KMS-11 (cell line): ENCODE results near the gene DRC1.

Experiments used
- H2AFZ ChIP-seq: fragments of 200-600 bp; sonication (generic); 2 replicates; pipeline ENCODE4 v1.6.1; 2016; ENCODE audit warnings: antibody characterized with exemption, mixed run types, low read depth
- H3K27ac ChIP-seq: fragments of 200-600 bp; sonication (generic); 2 replicates; pipeline ENCODE4 v1.6.1; 2016; ENCODE audit warnings: mild to moderate bottlenecking, mixed run types
- H3K27me3 ChIP-seq: fragments of 200-600 bp; sonication (generic); 2 replicates; pipeline ENCODE4 v1.6.1; 2017; ENCODE audit warnings: mild to moderate bottlenecking, low read depth, mixed run types, moderate library complexity; ENCODE audit not compliant: insufficient read depth
- H3K36me3 ChIP-seq: fragments of 200-600 bp; sonication (generic); 2 replicates; pipeline ENCODE4 v1.6.1; 2017; ENCODE audit warnings: mild to moderate bottlenecking, mixed run types; ENCODE audit not compliant: insufficient read depth
- H3K4me1 ChIP-seq: fragments of 200-600 bp; sonication (generic); 2 replicates; pipeline ENCODE4 v1.6.1; 2016; ENCODE audit warnings: mild to moderate bottlenecking, low read depth, mixed run types; ENCODE audit not compliant: poor library complexity, severe bottlenecking
- H3K4me2 ChIP-seq: fragments of 200-600 bp; sonication (generic); 2 replicates; pipeline ENCODE4 v1.7.0; 2016; ENCODE audit warnings: mild to moderate bottlenecking, mixed run types
- H3K4me3 ChIP-seq: fragments of 200-600 bp; sonication (generic); IDR thresholded peaks from 2 replicates; pipeline ENCODE4 v1.6.1; 2017; ENCODE audit warnings: low read depth, low read length, mixed read lengths; ENCODE audit not compliant: insufficient read depth
- H3K79me2 ChIP-seq: fragments of 200-600 bp; sonication (generic); 2 replicates; pipeline ENCODE4 v1.6.1; 2016; ENCODE audit warnings: low read depth, mixed run types; ENCODE audit not compliant: insufficient read depth
- H3K9ac ChIP-seq: fragments of 200-600 bp; sonication (generic); 2 replicates; pipeline ENCODE4 v1.6.1; 2016; ENCODE audit warnings: mild to moderate bottlenecking, mixed run types
- H4K20me1 ChIP-seq: fragments of 200-600 bp; sonication (generic); 2 replicates; pipeline ENCODE4 v1.6.1; 2016; ENCODE audit warnings: mild to moderate bottlenecking, mixed run types; ENCODE audit not compliant: insufficient read depth
- TF ChIP-seq, protein P1 (sequence below): fragments of 200-600 bp; sonication (generic); conservative IDR thresholded peaks from 2 replicates; pipeline ENCODE4 v1.6.1; 2017; ENCODE audit warnings: low read depth, mild to moderate bottlenecking, antibody characterized with exemption, low read length, moderate library complexity, mixed read lengths

The DRC1 gene

DNA sequence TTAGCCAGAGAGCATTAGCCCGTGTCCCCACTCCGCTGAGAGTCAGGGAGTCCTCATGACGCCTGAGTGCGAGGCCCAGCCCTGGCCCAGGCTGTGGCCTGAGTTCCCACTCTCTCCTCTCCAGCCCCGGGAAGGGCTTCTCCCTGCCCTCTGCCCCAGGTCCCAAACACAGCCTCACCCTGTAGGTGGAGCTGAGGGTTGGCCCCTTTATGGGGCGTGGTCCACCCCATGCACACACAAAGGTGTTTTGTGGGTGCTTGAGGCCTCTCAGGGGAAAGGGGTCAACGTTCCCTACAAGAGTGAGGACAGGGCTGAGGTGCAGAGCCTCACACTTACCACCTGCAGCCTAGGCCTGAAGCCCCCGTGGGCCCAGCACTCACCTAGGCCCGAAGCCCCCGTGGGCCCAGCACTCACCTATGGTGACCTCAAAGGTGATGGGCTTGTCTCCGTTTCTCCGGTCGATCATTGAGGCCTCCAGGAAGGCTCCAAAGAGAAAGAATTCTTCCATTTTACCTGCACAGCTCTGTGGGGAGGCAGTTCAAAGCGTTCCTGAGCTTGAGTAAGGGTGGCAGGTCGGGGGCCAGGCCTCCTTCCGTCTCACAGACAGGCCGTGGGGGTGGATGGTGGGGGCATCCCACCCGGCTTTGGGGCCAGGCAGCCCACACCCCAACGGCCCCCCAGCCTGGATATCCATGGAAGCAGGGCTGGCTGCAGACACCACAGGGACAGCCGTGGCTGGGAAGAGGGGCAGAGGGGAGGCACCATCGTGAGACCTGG is 78.3 kb downstream of the DRC1 start:
- no peaks in the 10 kb centered on the region for H3K79me2 ChIP-seq
- H3K9ac ChIP-seq, result no peak overlapping the region
- H3K27ac ChIP-seq, result no peak overlapping the region
- no peaks in the 10 kb centered on the region for H4K20me1 ChIP-seq
- no peaks in the 10 kb centered on the region for H3K36me3 ChIP-seq
- no peaks in the 10 kb centered on the region for H3K27me3 ChIP-seq
- H3K4me2 ChIP-seq, result no peak overlapping the region
- no peaks in the 10 kb centered on the region for H3K4me1 ChIP-seq
- TF ChIP-seq, protein P1, sequence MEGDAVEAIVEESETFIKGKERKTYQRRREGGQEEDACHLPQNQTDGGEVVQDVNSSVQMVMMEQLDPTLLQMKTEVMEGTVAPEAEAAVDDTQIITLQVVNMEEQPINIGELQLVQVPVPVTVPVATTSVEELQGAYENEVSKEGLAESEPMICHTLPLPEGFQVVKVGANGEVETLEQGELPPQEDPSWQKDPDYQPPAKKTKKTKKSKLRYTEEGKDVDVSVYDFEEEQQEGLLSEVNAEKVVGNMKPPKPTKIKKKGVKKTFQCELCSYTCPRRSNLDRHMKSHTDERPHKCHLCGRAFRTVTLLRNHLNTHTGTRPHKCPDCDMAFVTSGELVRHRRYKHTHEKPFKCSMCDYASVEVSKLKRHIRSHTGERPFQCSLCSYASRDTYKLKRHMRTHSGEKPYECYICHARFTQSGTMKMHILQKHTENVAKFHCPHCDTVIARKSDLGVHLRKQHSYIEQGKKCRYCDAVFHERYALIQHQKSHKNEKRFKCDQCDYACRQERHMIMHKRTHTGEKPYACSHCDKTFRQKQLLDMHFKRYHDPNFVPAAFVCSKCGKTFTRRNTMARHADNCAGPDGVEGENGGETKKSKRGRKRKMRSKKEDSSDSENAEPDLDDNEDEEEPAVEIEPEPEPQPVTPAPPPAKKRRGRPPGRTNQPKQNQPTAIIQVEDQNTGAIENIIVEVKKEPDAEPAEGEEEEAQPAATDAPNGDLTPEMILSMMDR, result no peak
- H3K4me3 ChIP-seq, result no peak overlapping the region
- no peak overlapping the region for H2AFZ ChIP-seq

DNA sequence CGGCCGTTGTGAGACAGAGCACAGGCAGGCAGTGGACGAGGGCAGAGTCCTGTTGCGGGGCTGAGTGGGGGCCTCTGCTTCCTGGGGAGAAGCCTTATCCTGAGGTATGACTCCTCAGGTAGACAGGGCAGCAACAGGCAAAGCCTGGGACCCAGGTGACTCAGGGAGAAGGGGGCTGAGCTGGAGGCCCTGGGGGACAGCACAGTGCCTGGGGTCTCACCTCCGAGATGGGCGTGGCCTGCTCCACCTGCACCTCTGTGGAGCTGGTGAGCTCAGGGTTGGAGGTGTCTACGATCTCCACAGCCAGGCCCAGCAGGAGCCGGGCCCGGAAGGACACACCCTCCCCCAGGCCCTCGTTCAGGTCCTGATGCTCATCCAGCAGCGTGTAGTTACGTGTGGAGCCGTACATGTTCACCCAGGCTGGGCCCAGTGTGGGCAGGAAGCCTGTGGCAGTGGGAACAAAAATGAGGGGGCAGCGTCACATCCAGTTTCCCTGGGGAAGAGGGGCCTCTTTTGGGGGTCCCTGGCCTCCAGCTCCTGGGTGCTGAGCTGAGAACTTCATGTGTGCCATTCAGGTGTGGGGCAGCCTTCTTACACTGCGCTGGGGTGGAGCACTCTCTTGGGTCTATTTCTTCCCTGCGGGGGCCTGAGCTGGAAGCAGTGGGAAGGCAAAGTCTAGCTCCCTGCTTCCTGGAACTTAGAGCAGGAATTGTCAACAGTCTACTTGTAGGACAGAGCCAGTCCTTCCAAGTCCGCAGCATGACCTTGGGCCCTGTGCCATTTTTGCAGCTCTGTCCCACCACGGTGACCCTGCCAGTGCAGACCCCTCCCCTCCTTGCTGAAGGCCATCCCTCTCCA is 79.1 kb downstream of the DRC1 start:
- TF ChIP-seq, protein P1, result no peak
- no peaks in the 10 kb centered on the region for H3K27me3 ChIP-seq
- H3K4me3 ChIP-seq, result no peak overlapping the region

DNA sequence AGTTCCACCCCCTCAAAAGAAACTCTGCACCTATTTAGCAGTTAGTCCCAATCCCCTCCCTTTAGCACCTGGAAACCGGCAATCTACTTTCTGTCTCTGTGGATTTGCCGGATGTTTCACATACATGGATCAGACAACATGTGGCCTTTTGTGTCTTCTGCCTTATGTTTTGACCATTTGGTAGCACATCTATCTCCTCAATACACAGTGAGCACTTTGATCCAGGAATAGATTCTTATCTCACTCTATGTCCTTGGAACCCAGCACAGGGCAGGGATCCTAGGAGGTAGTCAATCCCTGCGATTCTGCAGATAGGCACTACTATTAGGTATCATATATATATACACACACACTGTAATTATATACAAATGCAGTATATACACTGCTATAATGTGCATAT is 80.0 kb downstream of the DRC1 start:
- Histone ChIP-seq H3K4me2 (no peak overlapping the region), H3K79me2 (no peaks in the 10 kb centered on the region), H3K4me3 (no peak overlapping the region), H2AFZ (no peak overlapping the region), H3K4me1 (no peaks in the 10 kb centered on the region), H3K36me3 (no peaks in the 10 kb centered on the region), H3K27me3 (no peaks in the 10 kb centered on the region), H3K27ac (no peak overlapping the region), H3K9ac (no peak overlapping the region), H4K20me1 (no peaks in the 10 kb centered on the region)
- TF ChIP-seq, protein P1, result no peak

More for the DNA sequence above, 79.1 kb downstream of the DRC1 start:
- no peaks in the 10 kb centered on the region for H4K20me1 ChIP-seq
- H3K36me3 ChIP-seq, result no peaks in the 10 kb centered on the region
- no peaks in the 10 kb centered on the region for H3K4me1 ChIP-seq
- no peaks in the 10 kb centered on the region for H3K79me2 ChIP-seq
- no peak overlapping the region for H2AFZ ChIP-seq
- no peak overlapping the region for H3K27ac ChIP-seq
- no peak overlapping the region for H3K4me2 ChIP-seq
- H3K9ac ChIP-seq, result no peak overlapping the region

DNA sequence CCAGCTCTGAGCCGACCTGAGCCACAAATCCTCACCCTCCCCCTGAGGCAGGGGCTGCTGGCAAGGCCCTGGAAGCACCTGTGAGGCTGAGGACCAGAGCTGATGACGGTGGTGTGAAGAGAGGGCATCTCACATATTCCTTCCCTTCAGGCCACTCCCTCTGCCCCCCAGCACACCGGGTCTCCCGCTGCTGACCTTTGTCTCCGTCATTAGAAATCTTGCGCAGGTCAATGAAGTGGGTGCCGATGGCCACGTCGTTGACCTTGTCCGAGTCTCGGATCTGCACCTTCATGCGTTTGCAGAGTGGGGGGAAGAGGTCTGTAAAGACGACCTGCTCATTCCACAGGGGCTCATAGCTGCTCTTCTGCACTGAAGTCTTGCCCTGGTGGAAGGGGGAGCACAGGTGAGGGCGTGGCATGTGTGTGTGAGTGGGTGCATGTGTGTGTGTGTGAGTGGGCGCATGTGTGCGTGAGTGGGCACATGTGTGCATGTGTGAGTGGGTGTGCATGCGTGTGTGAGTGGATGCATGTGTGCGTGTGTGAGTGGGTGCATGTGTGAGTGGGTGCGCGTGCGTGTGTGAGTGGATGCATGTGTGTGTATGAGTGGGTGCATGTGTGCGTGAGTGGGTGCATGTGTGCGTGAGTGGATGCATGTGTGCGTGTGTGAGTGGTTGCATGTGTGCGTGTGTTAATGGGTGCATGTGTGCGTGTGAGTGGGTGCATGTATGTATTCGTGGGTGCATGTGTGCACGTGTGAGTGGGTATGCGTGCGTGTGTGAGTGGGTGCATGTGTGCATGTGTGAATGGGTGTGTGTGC is 80.7 kb downstream of the DRC1 start:
- H3K79me2 ChIP-seq, result no peaks in the 10 kb centered on the region
- no peak overlapping the region for H3K27ac ChIP-seq
- H4K20me1 ChIP-seq, result no peaks in the 10 kb centered on the region
- H3K27me3 ChIP-seq, result no peaks in the 10 kb centered on the region
- no peaks in the 10 kb centered on the region for H3K4me1 ChIP-seq
- H3K4me2 ChIP-seq, result no peak overlapping the region
- no peaks in the 10 kb centered on the region for H3K36me3 ChIP-seq
- TF ChIP-seq, protein P1, result no peak
- no peak overlapping the region for H3K9ac ChIP-seq
- no peak overlapping the region for H2AFZ ChIP-seq
- no peak overlapping the region for H3K4me3 ChIP-seq
